ENCODE measurements around the gene CCDC39. TPM values are rescaled to one million over a fixed set of nuclear protein-coding genes. Genes with fewer than 3 reads are reported as not detected.

The CCDC39 gene
- polyA plus RNA-seq, 1 of the 3 experiments (the other 2 are of a cell fraction): not detected

GRCh38 chr3:180705619-180706018 lies 26.3 kb upstream of the CCDC39 start:
- no peaks in the 10 kb centered on the region for H3K9me2 ChIP-seq
- no peaks in the 10 kb centered on the region for H3K36me3 ChIP-seq (replicated peaks in 1 of 2; ENCODE audit: control insufficient read depth in 1 of 2, insufficient read depth in 2 of 2, low read length in 1 of 2)
- WGBS (ENCODE audit: low lambda C conversion rate): 40% methylated on average over 4 of the region's 4 CpGs
- H3K27ac ChIP-seq (ENCODE audit: low read depth in 2 of 2, low read length in 1 of 2): no peak overlapping the region
- H3K4me1 ChIP-seq (ENCODE audit: control insufficient read depth in 1 of 2, insufficient read depth in 2 of 2, low read depth in 1 of 2, low read length in 1 of 2): no peaks in the 10 kb centered on the region
- H3K4me2 ChIP-seq: no peak overlapping the region
- no peaks in the 10 kb centered on the region for H3K27me3 ChIP-seq (ENCODE audit: insufficient read depth)
- H4K20me1 ChIP-seq (ENCODE audit: insufficient read depth): no peaks in the 10 kb centered on the region
- CTCF ChIA-PET: no interaction called here
- H2AFZ ChIP-seq (ENCODE audit: low read depth): no peak overlapping the region
- no peak for TF ChIP-seq GABPA (IDR thresholded peaks at IDR 0.05; ENCODE audit: low read depth)
- no peak for TF ChIP-seq IRF3 (IDR thresholded peaks at IDR 0.05; ENCODE audit: low read depth, low read length)
- TF ChIP-seq EP300 (IDR thresholded peaks at IDR 0.05; ENCODE audit: borderline replicate concordance in 1 of 2, low read depth in 1 of 2, low read length in 1 of 2): no peak
- TF ChIP-seq NRF1 (IDR thresholded peaks at IDR 0.05; ENCODE audit: low read depth, low read length): no peak
- TF ChIP-seq CHD2 (IDR thresholded peaks at IDR 0.05; ENCODE audit: low read length, partially characterized antibody): no peak
- TF ChIP-seq RCOR1 (IDR thresholded peaks at IDR 0.05; ENCODE audit: low read length): no peak
- no peak for TF ChIP-seq YY1 (IDR thresholded peaks at IDR 0.05; ENCODE audit: low read depth)
- no peak for TF ChIP-seq TEAD4 (IDR thresholded peaks at IDR 0.05; ENCODE audit: borderline replicate concordance, insufficient read depth)
- POLR2A ChIA-PET: no interaction called here
- H3K4me3 ChIP-seq (ENCODE audit: low read depth in 2 of 2, low read length in 1 of 2): no peak overlapping the region
- H3F3A ChIP-seq (replicated peaks; ENCODE audit: insufficient read depth): no peaks in the 10 kb centered on the region
- DNase-seq: no peak
- H3K79me2 ChIP-seq (ENCODE audit: insufficient read depth): no peaks in the 10 kb centered on the region
- no peaks in the 10 kb centered on the region for H3K9me3 ChIP-seq
- H3K9ac ChIP-seq: no peak overlapping the region

DNA sequence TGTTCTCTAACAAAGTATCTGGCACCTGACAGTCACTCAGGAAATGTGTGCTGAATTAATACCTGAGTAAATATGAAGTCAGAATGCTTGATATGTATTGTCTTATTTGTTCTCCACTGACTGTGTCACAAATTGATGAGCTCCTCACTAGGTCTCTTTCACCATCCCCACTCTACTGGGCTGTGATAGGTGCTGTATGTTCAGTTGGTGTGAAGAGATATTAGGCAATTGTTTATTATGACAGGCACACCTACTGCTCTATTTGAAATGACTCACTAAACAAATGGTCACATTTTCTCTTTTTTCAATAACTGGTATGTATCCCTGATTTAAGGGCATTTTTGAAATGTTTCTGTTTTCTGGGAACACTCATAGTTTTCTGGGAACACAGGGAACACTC lies 25.2 kb upstream of the CCDC39 start:
- Histone ChIP-seq H3K27me3 (ENCODE audit: insufficient read depth) (no peaks in the 10 kb centered on the region), H3K36me3 (replicated peaks in 1 of 2; ENCODE audit: control insufficient read depth in 1 of 2, insufficient read depth in 2 of 2, low read length in 1 of 2) (no peaks in the 10 kb centered on the region), H4K20me1 (ENCODE audit: insufficient read depth) (no peaks in the 10 kb centered on the region), H3K27ac (ENCODE audit: low read depth in 2 of 2, low read length in 1 of 2) (no peak overlapping the region), H3K4me3 (ENCODE audit: low read depth in 2 of 2, low read length in 1 of 2) (no peak overlapping the region), H3F3A (replicated peaks; ENCODE audit: insufficient read depth) (no peaks in the 10 kb centered on the region), H3K4me1 (ENCODE audit: control insufficient read depth in 1 of 2, insufficient read depth in 2 of 2, low read depth in 1 of 2, low read length in 1 of 2) (no peaks in the 10 kb centered on the region), H3K79me2 (ENCODE audit: insufficient read depth) (no peaks in the 10 kb centered on the region), H3K9ac (no peak overlapping the region), H3K9me2 (no peaks in the 10 kb centered on the region), H2AFZ (ENCODE audit: low read depth) (no peak overlapping the region), H3K9me3 (no peaks in the 10 kb centered on the region), H3K4me2 (no peak overlapping the region)
- POLR2A ChIA-PET: no interaction called here
- no peak for DNase-seq
- CTCF ChIA-PET: no interaction called here
- TF ChIP-seq MXI1 (IDR thresholded peaks at IDR 0.05; ENCODE audit: low read depth, low read length) (no peak), TCF12 (IDR thresholded peaks at IDR 0.05) (no peak), MAX (IDR thresholded peaks at IDR 0.05; ENCODE audit: low read depth) (no peak), NFIC (IDR thresholded peaks at IDR 0.05; ENCODE audit: borderline replicate concordance) (no peak), EP300 (IDR thresholded peaks at IDR 0.05; ENCODE audit: borderline replicate concordance in 1 of 2, low read depth in 1 of 2, low read length in 1 of 2) (no peak), RFX5 (IDR thresholded peaks at IDR 0.05; ENCODE audit: low read length) (no peak), CHD2 (IDR thresholded peaks at IDR 0.05; ENCODE audit: low read length, partially characterized antibody) (no peak), ELF1 (IDR thresholded peaks at IDR 0.05) (no peak), EZH2phosphoT487 (IDR thresholded peaks at IDR 0.05; ENCODE audit: borderline replicate concordance, low read depth) (no peak), FOSL2 (IDR thresholded peaks at IDR 0.05; ENCODE audit: borderline replicate concordance, low read depth) (no peak), GABPA (IDR thresholded peaks at IDR 0.05; ENCODE audit: low read depth) (no peak), MEF2A (IDR thresholded peaks at IDR 0.05; ENCODE audit: borderline replicate concordance, low read depth) (no peak), NRF1 (IDR thresholded peaks at IDR 0.05; ENCODE audit: low read depth, low read length) (no peak), RAD21 (IDR thresholded peaks at IDR 0.05; ENCODE audit: low read length) (no peak), GATA2 (CRISPR knock-in tag; IDR thresholded peaks at IDR 0.05) (no peak)
- TF ChIP-seq, protein P1, sequence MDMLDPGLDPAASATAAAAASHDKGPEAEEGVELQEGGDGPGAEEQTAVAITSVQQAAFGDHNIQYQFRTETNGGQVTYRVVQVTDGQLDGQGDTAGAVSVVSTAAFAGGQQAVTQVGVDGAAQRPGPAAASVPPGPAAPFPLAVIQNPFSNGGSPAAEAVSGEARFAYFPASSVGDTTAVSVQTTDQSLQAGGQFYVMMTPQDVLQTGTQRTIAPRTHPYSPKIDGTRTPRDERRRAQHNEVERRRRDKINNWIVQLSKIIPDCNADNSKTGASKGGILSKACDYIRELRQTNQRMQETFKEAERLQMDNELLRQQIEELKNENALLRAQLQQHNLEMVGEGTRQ (IDR thresholded peaks at IDR 0.05; ENCODE audit: borderline replicate concordance, low read depth, low read length): no peak
- TF ChIP-seq, protein P2, sequence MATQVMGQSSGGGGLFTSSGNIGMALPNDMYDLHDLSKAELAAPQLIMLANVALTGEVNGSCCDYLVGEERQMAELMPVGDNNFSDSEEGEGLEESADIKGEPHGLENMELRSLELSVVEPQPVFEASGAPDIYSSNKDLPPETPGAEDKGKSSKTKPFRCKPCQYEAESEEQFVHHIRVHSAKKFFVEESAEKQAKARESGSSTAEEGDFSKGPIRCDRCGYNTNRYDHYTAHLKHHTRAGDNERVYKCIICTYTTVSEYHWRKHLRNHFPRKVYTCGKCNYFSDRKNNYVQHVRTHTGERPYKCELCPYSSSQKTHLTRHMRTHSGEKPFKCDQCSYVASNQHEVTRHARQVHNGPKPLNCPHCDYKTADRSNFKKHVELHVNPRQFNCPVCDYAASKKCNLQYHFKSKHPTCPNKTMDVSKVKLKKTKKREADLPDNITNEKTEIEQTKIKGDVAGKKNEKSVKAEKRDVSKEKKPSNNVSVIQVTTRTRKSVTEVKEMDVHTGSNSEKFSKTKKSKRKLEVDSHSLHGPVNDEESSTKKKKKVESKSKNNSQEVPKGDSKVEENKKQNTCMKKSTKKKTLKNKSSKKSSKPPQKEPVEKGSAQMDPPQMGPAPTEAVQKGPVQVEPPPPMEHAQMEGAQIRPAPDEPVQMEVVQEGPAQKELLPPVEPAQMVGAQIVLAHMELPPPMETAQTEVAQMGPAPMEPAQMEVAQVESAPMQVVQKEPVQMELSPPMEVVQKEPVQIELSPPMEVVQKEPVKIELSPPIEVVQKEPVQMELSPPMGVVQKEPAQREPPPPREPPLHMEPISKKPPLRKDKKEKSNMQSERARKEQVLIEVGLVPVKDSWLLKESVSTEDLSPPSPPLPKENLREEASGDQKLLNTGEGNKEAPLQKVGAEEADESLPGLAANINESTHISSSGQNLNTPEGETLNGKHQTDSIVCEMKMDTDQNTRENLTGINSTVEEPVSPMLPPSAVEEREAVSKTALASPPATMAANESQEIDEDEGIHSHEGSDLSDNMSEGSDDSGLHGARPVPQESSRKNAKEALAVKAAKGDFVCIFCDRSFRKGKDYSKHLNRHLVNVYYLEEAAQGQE (IDR thresholded peaks at IDR 0.05; ENCODE audit: low read depth, low read length): no peak
